Fibroblast of skin of back (primary cell): Measurements from ENCODE around the gene PIEZO2.
"Not testable (repeated sequence)": the region's sequence is repeated elsewhere in the genome, so short reads cannot be mapped to it uniquely, and the experiment has no call there.

Experiments used
- DNase-seq: peaks from one replicate; pipeline ENCODE4 v3.0.0-alpha.2; 2013

Gene PIEZO2

GRCh38 chr18:10669441-10670100 lies 479.8 kb downstream of the PIEZO2 start:
- DNase-seq = no peak

GRCh38 chr18:10663750-10664149 lies 485.6 kb downstream of the PIEZO2 start:
- no peak for DNase-seq

GRCh38 chr18:10661317-10661716 lies 488.1 kb downstream of the PIEZO2 start:
- peak; percentile 49 for DNase-seq

GRCh38 chr18:10660179-10660884 lies 489.0 kb downstream of the PIEZO2 start:
- peak; percentile 67 for DNase-seq

GRCh38 chr18:10659594-10659993 lies 489.8 kb downstream of the PIEZO2 start:
- DNase-seq = no peak

GRCh38 chr18:10659000-10659399 lies 490.4 kb downstream of the PIEZO2 start:
- no peak for DNase-seq

- DNase-seq = not testable (repeated sequence)
Measured at GRCh38 chr18:10644003-10644402, 505.4 kb downstream of the PIEZO2 start.

GRCh38 chr18:10642915-10643524 lies 506.3 kb downstream of the PIEZO2 start:
- DNase-seq = not testable (repeated sequence)

- not testable (repeated sequence) for DNase-seq
Measured at GRCh38 chr18:10638539-10638885, 510.9 kb downstream of the PIEZO2 start.

GRCh38 chr18:10637858-10638538 lies 511.4 kb downstream of the PIEZO2 start:
- DNase-seq = not testable (repeated sequence)

- not testable (repeated sequence) for DNase-seq
Measured at GRCh38 chr18:10629076-10629475, 520.3 kb downstream of the PIEZO2 start.

GRCh38 chr18:10626606-10627213 lies 522.7 kb downstream of the PIEZO2 start:
- not testable (repeated sequence) for DNase-seq

- DNase-seq = not testable (repeated sequence)
Measured at GRCh38 chr18:10623606-10624005, 525.8 kb downstream of the PIEZO2 start.

- not testable (repeated sequence) for DNase-seq
Measured at GRCh38 chr18:10622982-10623381, 526.4 kb downstream of the PIEZO2 start.

GRCh38 chr18:10620670-10621329 lies 528.6 kb downstream of the PIEZO2 start:
- not testable (repeated sequence) for DNase-seq
